Loucy (cell line): ENCODE data around the gene MYCN.

ENCODE experiments used
- H2AFZ ChIP-seq: fragments of 200-600 bp; sonication (generic); 2 replicates; pipeline ENCODE4 v1.6.0; 2016; ENCODE audit warnings: antibody characterized with exemption, mild to moderate bottlenecking, low read length, moderate library complexity
- H3F3A ChIP-seq: fragments of 200-600 bp; 2 replicates; pipeline ENCODE4 v1.6.0; 2016; ENCODE audit warnings: antibody characterized with exemption, low read depth, mild to moderate bottlenecking
- H3K27me3 ChIP-seq: fragments of 200-600 bp; sonication (generic); 2 replicates; pipeline ENCODE4 v1.6.1; 2014; ENCODE audit warnings: low read length, mild to moderate bottlenecking; ENCODE audit not compliant: insufficient read depth, poor library complexity, severe bottlenecking
- H3K36me3 ChIP-seq: fragments of 200-600 bp; sonication (generic); 2 replicates; pipeline ENCODE4 v1.6.1; 2016; ENCODE audit warnings: low read length; ENCODE audit not compliant: insufficient read depth
- H3K4me1 ChIP-seq: fragments of 200-600 bp; sonication (generic); 2 replicates; pipeline ENCODE4 v1.5.1; 2014; ENCODE audit warnings: low read length, mild to moderate bottlenecking; ENCODE audit not compliant: insufficient read depth, poor library complexity, severe bottlenecking
- H3K4me2 ChIP-seq: fragments of 200-600 bp; sonication (generic); 2 replicates; pipeline ENCODE4 v1.6.0; 2014; ENCODE audit warnings: antibody characterized with exemption, low read length, low read depth, mild to moderate bottlenecking; ENCODE audit not compliant: poor library complexity, severe bottlenecking
- H3K4me3 ChIP-seq: fragments of 200-600 bp; sonication (generic); 2 replicates; pipeline ENCODE4 v1.5.1; 2014; ENCODE audit warnings: low read length, mild to moderate bottlenecking, mixed read lengths; ENCODE audit not compliant: poor library complexity, severe bottlenecking
- H3K79me2 ChIP-seq: fragments of 200-600 bp; sonication (generic); 2 replicates; pipeline ENCODE4 v1.6.1; 2014; ENCODE audit warnings: low read length; ENCODE audit not compliant: insufficient read depth
- H3K9ac ChIP-seq: fragments of 200-600 bp; sonication (generic); 2 replicates; pipeline ENCODE4 v1.6.0; 2014; ENCODE audit warnings: mild to moderate bottlenecking, low read depth, low read length, moderate library complexity; ENCODE audit not compliant: poor library complexity, severe bottlenecking
- H3K9me2 ChIP-seq: fragments of 200-600 bp; sonication (generic); replicated peaks from 2 replicates; pipeline ENCODE4 v1.6.1; 2016; ENCODE audit warnings: low read depth, low read length, mixed read lengths
- H3K9me3 ChIP-seq: fragments of 200-600 bp; sonication (generic); 2 replicates; pipeline ENCODE4 v1.6.1; 2014; ENCODE audit warnings: mild to moderate bottlenecking, antibody characterized with exemption, low read length, low read depth; ENCODE audit not compliant: insufficient read depth
- H4K20me1 ChIP-seq: fragments of 200-600 bp; sonication (generic); 2 replicates; pipeline ENCODE4 v1.6.0; 2014; ENCODE audit warnings: antibody characterized with exemption, low read length, mild to moderate bottlenecking; ENCODE audit not compliant: insufficient read depth, poor library complexity, severe bottlenecking
- CTCF ChIP-seq: fragments of 200-600 bp; sonication (generic); conservative IDR thresholded peaks from 2 replicates; pipeline ENCODE4 v1.5.1; 2014; ENCODE audit warnings: mild to moderate bottlenecking, antibody characterized with exemption, low read length
- EZH2phosphoT487 ChIP-seq: fragments of 200-600 bp; IDR thresholded peaks from 2 replicates; pipeline ENCODE4 v1.6.1; 2018; ENCODE audit warnings: antibody characterized with exemption, mild to moderate bottlenecking, moderate library complexity, borderline replicate concordance

MYCN gene

GRCh38 chr2:15948704-15948957 lies 8.3 kb downstream of the MYCN start:
- Histone ChIP-seq H3K27me3 (no peaks in the 10 kb centered on the region), H3K9me3 (no peaks in the 10 kb centered on the region), H3K9me2 (no peaks in the 10 kb centered on the region), H4K20me1 (peaks cover 40% of the 10 kb centered on the region), H3K79me2 (peaks cover 41% of the 10 kb centered on the region), H3F3A (no peaks in the 10 kb centered on the region), H2AFZ (no peak overlapping the region), H3K36me3 (peaks cover 46% of the 10 kb centered on the region; the same call in 1 of the 2 replicates), H3K4me3 (no peak overlapping the region), H3K9ac (no peak overlapping the region), H3K4me2 (no peak overlapping the region), H3K4me1 (peaks cover 4% of the 10 kb centered on the region)
- TF ChIP-seq CTCF (no peak), EZH2phosphoT487 (no peak)

GRCh38 chr2:15949126-15949525 lies 8.8 kb downstream of the MYCN start:
- Histone ChIP-seq H3K9ac (no peak overlapping the region), H3K79me2 (peaks cover 36% of the 10 kb centered on the region), H3K27me3 (no peaks in the 10 kb centered on the region), H3K4me2 (no peak overlapping the region), H3K9me2 (no peaks in the 10 kb centered on the region), H3K4me1 (no peaks in the 10 kb centered on the region), H4K20me1 (peaks cover 35% of the 10 kb centered on the region), H3F3A (no peaks in the 10 kb centered on the region), H3K36me3 (peaks cover 41% of the 10 kb centered on the region; the same call in 1 of the 2 replicates), H3K9me3 (no peaks in the 10 kb centered on the region), H3K4me3 (no peak overlapping the region), H2AFZ (no peak overlapping the region)
- TF ChIP-seq CTCF = no peak
- no peak for TF ChIP-seq EZH2phosphoT487

GRCh38 chr2:15949551-15949950 lies 9.2 kb downstream of the MYCN start:
- TF ChIP-seq CTCF = no peak
- TF ChIP-seq EZH2phosphoT487 = no peak
- H3K4me3 ChIP-seq = no peak overlapping the region
- no peaks in the 10 kb centered on the region for H3K9me2 ChIP-seq
- peaks cover 37% of the 10 kb centered on the region; the same call in 1 of the 2 replicates for H3K36me3 ChIP-seq
- H3K4me1 ChIP-seq = no peaks in the 10 kb centered on the region
- peaks cover 31% of the 10 kb centered on the region for H4K20me1 ChIP-seq
- H3K79me2 ChIP-seq = peaks cover 31% of the 10 kb centered on the region
- no peak overlapping the region for H2AFZ ChIP-seq
- H3K4me2 ChIP-seq = no peak overlapping the region
- no peaks in the 10 kb centered on the region for H3F3A ChIP-seq
- no peaks in the 10 kb centered on the region for H3K27me3 ChIP-seq
- no peaks in the 10 kb centered on the region for H3K9me3 ChIP-seq
- H3K9ac ChIP-seq = no peak overlapping the region
